NK-92 (cell line): ENCODE results near the gene PLPP6.

Experiments
- DNase-seq: peaks from one replicate; lab custom pipeline; 2025; ENCODE audit not compliant: unreplicated experiment; lab: John Stamatoyannopoulos, UW

Gene PLPP6

DNA sequence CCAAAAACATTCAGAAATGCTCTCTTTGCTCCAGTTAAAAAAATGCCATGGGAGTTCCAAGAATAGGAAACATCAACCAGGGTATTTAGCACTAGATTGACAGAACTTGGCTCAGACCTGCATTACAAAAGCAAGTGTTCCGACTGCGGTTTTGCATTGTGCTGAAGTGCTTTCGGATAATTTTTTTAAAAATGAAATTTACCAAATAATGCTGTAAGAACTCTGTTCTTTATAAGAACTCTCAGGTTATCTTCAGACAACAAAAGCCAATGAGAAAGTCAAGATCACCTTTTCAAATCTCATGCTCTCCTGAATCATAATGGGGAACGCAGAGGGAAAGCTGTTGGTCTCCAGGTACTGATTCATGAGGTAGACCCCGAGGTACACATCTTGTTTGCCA, 483 bp upstream of the PLPP6 start:
- DNase-seq, result no peak

GRCh38 chr9:4662989-4663792, 1.1 kb downstream of the PLPP6 start:
- no peak for DNase-seq

GRCh38 chr9:4663956-4664355, 1.9 kb downstream of the PLPP6 start:
- no peak for DNase-seq

DNA sequence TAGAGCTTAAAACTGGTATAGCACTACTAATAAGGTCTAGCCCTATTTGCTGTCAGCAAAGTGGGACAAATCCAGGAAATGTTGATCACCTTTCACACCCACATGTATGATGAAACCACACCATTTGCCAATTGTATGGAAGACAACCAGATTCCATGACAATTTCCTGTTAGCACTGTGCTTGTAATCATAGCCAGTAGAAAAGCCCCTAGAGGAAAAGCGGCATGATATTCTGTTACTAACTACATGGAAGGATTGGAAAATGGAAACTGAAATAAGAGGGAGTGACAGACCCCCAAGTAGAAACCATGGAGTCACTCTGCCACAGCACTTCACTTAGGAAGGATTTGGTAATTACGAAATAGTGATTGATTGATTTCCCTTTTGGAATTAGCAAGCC, 3.3 kb downstream of the PLPP6 start:
- DNase-seq, result no peak

- DNase-seq, result no peak
Measured at GRCh38 chr9:4666042-4666699, 4.1 kb downstream of the PLPP6 start, which contains the start of gene SPATA6L. TSS of gene SPATA6L (minus strand) at chr9:4666480. CDS start at chr9:4666250, 230 bp downstream.

DNA sequence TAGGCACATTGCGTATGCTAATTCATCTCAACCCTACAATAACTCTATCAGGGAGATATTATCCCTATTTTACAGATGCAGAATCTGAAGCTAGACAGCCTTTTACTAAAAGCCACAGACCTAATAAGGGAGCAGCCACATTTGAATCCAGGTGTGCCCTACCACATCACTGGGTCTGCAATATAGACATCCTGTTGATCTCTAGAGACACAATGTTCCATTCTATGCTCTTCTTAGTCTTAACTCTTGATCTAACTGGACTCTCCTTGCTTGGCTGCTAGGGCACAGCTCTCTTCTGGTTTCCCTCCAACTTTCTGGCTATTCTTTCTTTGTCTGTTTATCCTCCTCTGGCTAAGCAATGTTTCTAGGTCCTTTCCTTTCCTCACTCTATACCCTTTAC, 5.6 kb downstream of the PLPP6 start:
- DNase-seq, result no peak

DNA sequence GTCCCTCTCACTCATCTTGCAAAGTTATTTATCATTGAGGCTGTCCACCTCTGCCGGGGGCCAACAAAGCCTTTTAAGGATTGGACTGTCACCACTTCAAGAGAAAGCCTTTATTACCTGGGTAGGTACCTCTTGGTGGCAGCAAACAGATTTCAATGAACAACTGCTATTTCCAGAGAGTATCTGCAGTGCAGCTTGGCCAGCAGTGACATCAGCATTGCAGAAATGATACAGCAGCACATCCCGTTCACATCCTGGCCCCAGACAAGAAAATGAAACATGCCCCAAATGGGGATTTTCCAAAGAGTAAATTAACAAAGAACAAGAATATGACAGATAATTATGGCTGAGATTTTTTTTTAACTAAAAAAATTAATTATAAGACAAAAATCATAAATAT, 6.5 kb downstream of the PLPP6 start:
- DNase-seq, result no peak

GRCh38 chr9:4669890-4670289, 7.8 kb downstream of the PLPP6 start:
- DNase-seq, result no peak

GRCh38 chr9:4670591-4670990, 8.5 kb downstream of the PLPP6 start:
- DNase-seq, result no peak

- no peak for DNase-seq
Measured at GRCh38 chr9:4671737-4672136, 9.6 kb downstream of the PLPP6 start.

GRCh38 chr9:4674783-4675182, 12.7 kb downstream of the PLPP6 start:
- DNase-seq, result no peak

GRCh38 chr9:4677392-4677791, 15.3 kb downstream of the PLPP6 start:
- no peak for DNase-seq

GRCh38 chr9:4678679-4679267, 16.7 kb downstream of the PLPP6 start:
- DNase-seq, result no peak

DNA sequence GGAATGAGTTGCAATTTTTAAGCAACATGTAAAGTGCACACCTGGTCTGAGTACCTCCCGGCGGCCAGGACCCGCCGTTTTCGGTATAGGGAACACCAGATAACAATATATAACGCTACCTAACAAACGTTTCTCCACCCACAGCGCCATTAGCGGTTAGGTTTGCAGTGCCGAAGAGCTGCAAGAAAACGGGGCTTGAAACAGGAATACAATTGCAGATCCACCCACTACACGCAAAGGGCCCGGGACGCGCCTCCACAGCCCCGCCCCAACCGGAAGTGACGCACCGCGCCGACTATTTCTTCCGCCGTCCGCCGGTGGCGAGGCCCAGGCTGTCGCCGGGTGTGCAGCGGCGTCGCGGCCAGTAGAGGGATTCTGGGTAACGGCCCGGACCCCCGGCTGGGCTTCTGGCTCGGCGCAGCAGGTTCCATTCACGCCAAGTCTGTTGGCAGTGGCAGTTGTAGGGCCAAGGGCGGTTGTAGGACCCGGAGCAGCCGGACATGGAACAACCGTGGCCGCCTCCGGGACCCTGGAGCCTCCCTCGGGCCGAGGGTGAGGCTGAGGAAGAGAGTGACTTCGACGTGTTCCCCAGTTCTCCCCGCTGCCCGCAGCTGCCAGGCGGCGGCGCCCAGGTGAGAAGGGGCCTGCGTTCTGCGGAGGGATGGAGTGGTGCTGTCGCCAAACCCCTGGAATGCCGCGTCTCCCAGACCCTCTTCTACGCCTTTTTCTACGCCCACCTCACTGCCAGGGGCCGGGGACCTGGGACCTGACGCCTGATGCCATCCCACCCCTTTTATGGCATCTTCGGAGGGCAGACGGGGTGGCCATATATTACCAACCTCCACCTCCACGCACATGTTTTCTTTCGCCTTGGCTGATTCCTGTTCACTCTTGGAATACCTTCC, 17.4 kb downstream of the PLPP6 start, which contains the start of gene CDC37L1:
Gene CDC37L1, plus strand, starts transcription at position 302 of the 905 bp plus-strand sequence. Its CDS starts 199 bp downstream, at position 501.
- DNase-seq, result peak; percentile 83

GRCh38 chr9:4680173-4680525, 18.1 kb downstream of the PLPP6 start:
- no peak for DNase-seq

GRCh38 chr9:4680750-4681149, 18.7 kb downstream of the PLPP6 start:
- DNase-seq, result no peak

DNA sequence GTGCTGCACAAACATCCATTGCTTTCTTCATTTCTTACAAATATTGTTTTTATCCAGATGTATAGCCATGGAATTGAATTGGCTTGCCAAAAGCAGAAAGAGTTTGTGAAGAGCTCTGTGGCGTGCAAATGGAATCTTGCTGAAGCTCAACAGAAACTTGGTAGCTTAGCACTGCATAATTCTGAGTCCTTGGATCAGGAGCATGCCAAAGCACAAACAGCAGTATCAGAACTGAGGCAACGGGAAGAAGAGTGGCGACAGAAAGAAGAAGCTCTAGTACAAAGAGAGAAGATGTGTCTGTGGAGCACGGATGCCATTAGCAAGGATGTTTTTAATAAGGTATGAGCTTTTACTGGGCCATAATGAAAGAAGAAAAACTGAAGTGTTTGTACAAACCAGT, 22.7 kb downstream of the PLPP6 start:
- no peak for DNase-seq

GRCh38 chr9:4686112-4686511, 24.0 kb downstream of the PLPP6 start:
- no peak for DNase-seq

DNA sequence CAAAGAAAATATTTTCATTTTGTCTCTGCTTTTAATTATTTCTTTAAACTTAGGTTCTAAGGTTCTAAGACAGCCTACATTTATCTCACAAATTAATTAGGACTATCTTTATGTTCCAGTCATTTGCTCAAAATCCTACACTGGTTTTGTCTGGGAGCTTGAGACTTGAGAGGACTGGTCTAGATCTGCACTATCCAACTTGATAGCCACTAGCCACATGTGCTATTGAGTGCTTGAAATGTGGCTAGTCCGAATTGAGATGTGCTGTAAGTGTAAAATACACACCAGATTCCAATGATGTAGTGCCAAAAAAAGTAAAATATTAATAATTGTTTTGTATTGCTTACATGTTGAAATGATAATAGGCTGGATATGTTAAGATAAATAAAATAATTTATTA, 24.5 kb downstream of the PLPP6 start:
- DNase-seq, result no peak

DNA sequence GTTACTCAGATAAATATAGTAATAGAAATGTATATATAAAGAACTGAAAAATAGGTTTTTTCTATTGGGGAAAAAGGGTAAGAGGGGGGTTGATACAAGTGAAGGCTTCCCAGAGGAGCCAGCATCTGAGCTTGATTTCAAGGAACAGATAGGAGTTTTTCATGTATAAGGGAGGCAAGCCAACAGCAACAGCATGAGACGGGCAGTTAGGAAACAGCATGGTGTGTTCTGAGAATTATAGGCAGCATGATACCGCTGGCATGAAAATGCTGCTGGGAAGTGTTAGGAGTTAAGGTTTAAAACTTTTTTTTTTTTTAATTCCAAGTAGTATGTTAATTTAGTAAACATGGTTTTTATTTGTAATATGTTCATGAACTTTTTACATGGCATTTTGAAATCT, 26.9 kb downstream of the PLPP6 start:
- no peak for DNase-seq

GRCh38 chr9:4689687-4690104, 27.6 kb downstream of the PLPP6 start:
- no peak for DNase-seq
